KMS-11 (cell line): ENCODE results near the gene PTP4A1.
A peak's percentile ranks its signal among the peaks of the same experiment; 100 is the strongest.

Experiments
- H2AFZ ChIP-seq: fragments of 200-600 bp; sonication (generic); 2 replicates; pipeline ENCODE4 v1.6.1; 2016; ENCODE audit warnings: antibody characterized with exemption, mixed run types, low read depth
- H3K27ac ChIP-seq: fragments of 200-600 bp; sonication (generic); 2 replicates; pipeline ENCODE4 v1.6.1; 2016; ENCODE audit warnings: mild to moderate bottlenecking, mixed run types
- H3K27me3 ChIP-seq: fragments of 200-600 bp; sonication (generic); 2 replicates; pipeline ENCODE4 v1.6.1; 2017; ENCODE audit warnings: mild to moderate bottlenecking, low read depth, mixed run types, moderate library complexity; ENCODE audit not compliant: insufficient read depth
- H3K36me3 ChIP-seq: fragments of 200-600 bp; sonication (generic); 2 replicates; pipeline ENCODE4 v1.6.1; 2017; ENCODE audit warnings: mild to moderate bottlenecking, mixed run types; ENCODE audit not compliant: insufficient read depth
- H3K4me1 ChIP-seq: fragments of 200-600 bp; sonication (generic); 2 replicates; pipeline ENCODE4 v1.6.1; 2016; ENCODE audit warnings: mild to moderate bottlenecking, low read depth, mixed run types; ENCODE audit not compliant: poor library complexity, severe bottlenecking
- H3K4me2 ChIP-seq: fragments of 200-600 bp; sonication (generic); 2 replicates; pipeline ENCODE4 v1.7.0; 2016; ENCODE audit warnings: mild to moderate bottlenecking, mixed run types
- H3K4me3 ChIP-seq: fragments of 200-600 bp; sonication (generic); IDR thresholded peaks from 2 replicates; pipeline ENCODE4 v1.6.1; 2017; ENCODE audit warnings: low read depth, low read length, mixed read lengths; ENCODE audit not compliant: insufficient read depth
- H3K79me2 ChIP-seq: fragments of 200-600 bp; sonication (generic); 2 replicates; pipeline ENCODE4 v1.6.1; 2016; ENCODE audit warnings: low read depth, mixed run types; ENCODE audit not compliant: insufficient read depth
- H3K9ac ChIP-seq: fragments of 200-600 bp; sonication (generic); 2 replicates; pipeline ENCODE4 v1.6.1; 2016; ENCODE audit warnings: mild to moderate bottlenecking, mixed run types
- H4K20me1 ChIP-seq: fragments of 200-600 bp; sonication (generic); 2 replicates; pipeline ENCODE4 v1.6.1; 2016; ENCODE audit warnings: mild to moderate bottlenecking, mixed run types; ENCODE audit not compliant: insufficient read depth
- TF ChIP-seq, protein P1 (sequence below): fragments of 200-600 bp; sonication (generic); conservative IDR thresholded peaks from 2 replicates; pipeline ENCODE4 v1.6.1; 2017; ENCODE audit warnings: low read depth, mild to moderate bottlenecking, antibody characterized with exemption, low read length, moderate library complexity, mixed read lengths

Gene PTP4A1

DNA sequence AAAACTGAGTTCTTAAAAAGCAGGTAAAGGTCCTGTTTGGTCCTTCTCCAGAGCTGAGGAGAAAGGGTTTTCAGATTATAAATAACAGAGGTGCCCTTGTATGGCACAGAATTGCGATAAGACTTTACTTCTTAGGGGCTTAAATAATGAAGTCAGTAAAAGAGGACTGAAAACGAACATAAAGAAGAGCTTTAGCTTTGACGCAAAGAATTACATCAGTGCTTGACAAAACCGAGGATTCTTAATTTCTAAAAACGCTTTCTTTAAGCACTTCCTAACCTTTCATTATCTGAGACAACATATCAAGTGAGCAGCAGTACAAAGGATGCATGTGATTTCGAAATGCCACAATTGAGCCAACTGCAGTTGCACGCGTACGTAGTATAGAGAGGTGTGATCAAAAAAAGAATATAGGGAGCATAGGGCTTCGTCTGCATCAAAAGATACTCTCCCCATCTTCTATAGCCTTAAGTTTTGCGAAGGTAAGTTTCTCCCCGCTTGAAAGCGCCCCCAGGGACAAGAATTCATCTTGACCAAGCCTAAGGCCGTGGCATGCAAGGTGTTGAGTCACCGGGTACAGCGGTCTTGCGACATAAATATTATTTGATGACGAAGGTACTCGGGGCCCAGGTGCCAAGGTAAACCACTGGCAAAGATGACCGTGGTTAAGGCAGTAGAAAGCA is 778 bp upstream of the PTP4A1 start:
- Histone ChIP-seq H3K4me3 (no peak overlapping the region), H2AFZ (peak overlapping the region; percentile 90), H3K36me3 (peaks cover 3% of the 10 kb centered on the region), H3K79me2 (peaks cover 41% of the 10 kb centered on the region), H3K4me1 (peaks cover 23% of the 10 kb centered on the region), H3K27ac (peak overlapping the region; percentile 89), H4K20me1 (peaks cover 23% of the 10 kb centered on the region), H3K4me2 (peak overlapping the region; percentile 62), H3K9ac (peak overlapping the region; percentile 94), H3K27me3 (no peaks in the 10 kb centered on the region)
- TF ChIP-seq, protein P1, sequence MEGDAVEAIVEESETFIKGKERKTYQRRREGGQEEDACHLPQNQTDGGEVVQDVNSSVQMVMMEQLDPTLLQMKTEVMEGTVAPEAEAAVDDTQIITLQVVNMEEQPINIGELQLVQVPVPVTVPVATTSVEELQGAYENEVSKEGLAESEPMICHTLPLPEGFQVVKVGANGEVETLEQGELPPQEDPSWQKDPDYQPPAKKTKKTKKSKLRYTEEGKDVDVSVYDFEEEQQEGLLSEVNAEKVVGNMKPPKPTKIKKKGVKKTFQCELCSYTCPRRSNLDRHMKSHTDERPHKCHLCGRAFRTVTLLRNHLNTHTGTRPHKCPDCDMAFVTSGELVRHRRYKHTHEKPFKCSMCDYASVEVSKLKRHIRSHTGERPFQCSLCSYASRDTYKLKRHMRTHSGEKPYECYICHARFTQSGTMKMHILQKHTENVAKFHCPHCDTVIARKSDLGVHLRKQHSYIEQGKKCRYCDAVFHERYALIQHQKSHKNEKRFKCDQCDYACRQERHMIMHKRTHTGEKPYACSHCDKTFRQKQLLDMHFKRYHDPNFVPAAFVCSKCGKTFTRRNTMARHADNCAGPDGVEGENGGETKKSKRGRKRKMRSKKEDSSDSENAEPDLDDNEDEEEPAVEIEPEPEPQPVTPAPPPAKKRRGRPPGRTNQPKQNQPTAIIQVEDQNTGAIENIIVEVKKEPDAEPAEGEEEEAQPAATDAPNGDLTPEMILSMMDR, result no peak

DNA sequence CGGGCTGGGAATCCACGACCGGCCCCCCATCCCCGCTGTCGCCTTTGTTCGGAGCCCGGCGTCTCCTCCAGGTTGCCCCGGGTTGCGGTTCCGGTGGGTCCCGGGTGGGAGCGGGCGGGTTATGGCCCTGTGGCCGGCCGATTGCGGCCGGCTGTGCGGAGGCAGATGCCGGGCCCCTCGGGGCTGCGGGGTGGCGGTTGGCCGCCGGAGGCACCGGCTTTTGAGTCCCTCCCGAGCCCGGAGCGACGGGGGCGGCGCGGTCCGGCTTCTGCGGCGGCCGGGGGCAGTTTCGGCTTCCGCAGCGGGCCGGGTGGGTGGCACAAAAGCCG is 431 bp downstream of the PTP4A1 start:
- H3K27ac ChIP-seq, result peak overlapping the region; percentile 89
- H3K36me3 ChIP-seq, result peaks cover 12% of the 10 kb centered on the region
- H3K79me2 ChIP-seq, result peaks cover 51% of the 10 kb centered on the region
- H2AFZ ChIP-seq, result peak overlapping the region; percentile 27; the same call in 1 of the 2 replicates
- H3K27me3 ChIP-seq, result no peaks in the 10 kb centered on the region
- TF ChIP-seq, protein P1, result no peak
- peaks cover 31% of the 10 kb centered on the region for H4K20me1 ChIP-seq
- peaks cover 23% of the 10 kb centered on the region for H3K4me1 ChIP-seq
- peak overlapping the region; percentile 94 for H3K9ac ChIP-seq
- H3K4me3 ChIP-seq, result no peak overlapping the region
- H3K4me2 ChIP-seq, result peak overlapping the region; percentile 93; the same call in 1 of the 2 replicates

DNA sequence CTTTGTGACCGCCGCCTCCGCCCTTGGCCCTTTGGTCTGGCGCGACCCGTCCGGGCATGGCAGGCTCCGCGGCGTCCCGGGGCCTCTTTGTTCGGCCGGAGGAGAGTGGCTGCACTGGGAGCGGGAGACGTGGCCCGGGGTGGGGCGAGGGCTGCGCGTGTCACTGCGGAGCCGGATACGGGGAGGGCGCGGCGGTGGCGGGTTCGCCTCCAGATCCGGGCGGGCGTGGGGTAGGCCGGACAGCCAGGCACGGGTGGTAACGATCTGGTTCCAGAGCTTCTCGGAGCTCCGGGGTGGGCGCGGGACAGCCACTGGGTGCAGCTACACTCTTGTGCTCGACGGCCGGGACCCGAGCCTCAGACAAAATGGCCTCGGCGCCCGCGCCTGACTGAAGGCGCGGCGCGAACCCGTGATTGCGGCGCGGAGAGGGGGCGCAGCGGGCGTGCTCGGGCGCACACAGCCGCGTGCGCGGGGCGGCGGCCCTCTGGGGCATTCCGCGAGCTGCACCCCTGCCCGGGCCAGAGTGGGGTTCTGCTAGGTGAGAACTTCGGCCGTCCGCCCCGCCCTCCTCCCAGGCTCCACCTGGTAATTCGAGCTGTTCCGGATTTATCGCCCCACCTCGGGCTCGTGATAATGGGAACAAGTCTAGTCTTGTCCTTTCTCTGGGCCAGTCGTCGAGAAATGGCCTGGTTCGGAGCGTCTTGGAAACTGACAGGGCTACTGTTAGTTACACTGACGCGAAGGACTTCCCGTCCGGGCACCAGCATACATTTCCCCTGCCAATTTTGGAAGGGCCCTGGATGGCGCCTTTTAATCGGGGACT is 1.0 kb downstream of the PTP4A1 start:
- Histone ChIP-seq H3K36me3 (peaks cover 17% of the 10 kb centered on the region), H3K79me2 (peaks cover 51% of the 10 kb centered on the region), H3K4me2 (peak overlapping the region; percentile 93), H3K4me1 (peaks cover 23% of the 10 kb centered on the region), H3K4me3 (peak overlapping the region; percentile 21), H4K20me1 (peaks cover 31% of the 10 kb centered on the region), H3K27me3 (no peaks in the 10 kb centered on the region), H3K9ac (peak overlapping the region; percentile 94), H3K27ac (peak overlapping the region; percentile 89), H2AFZ (peak overlapping the region; percentile 27; the same call in 1 of the 2 replicates)
- TF ChIP-seq, protein P1, result no peak

DNA sequence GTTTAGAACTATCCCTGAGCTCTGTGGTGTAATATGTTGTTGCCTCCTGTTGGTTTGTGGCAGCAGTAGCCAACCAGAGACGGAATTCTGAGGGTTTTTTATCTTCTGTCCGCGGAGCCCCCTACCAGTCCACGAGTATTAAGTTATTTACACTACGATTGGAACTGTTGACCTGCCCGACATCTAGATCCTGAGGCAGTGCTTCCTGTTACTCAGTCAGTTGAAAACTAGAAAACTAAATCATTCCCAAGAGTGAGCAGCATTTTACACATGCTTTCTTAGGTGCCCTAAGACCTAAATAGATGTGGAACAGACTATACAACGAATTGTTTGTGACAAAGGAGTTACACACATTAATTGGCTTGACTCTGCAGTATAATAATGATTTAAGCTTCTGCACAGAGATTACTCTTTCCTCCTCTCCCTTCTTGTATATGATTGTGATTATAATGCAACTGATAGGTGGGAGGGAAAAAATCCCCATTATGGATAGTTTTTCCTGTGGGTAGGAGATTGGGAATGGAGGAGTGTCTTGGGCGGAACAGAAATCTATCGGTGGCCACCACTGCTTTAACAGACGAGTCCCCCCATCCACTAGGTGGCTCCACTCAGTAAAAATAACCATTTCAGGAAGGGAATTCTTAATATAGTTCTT is 1.7 kb downstream of the PTP4A1 start:
- Histone ChIP-seq H3K4me2 (peak overlapping the region; percentile 93), H3K27me3 (no peaks in the 10 kb centered on the region), H3K4me3 (peak overlapping the region; percentile 21), H3K36me3 (peaks cover 24% of the 10 kb centered on the region), H3K27ac (peak overlapping the region; percentile 89), H2AFZ (peak overlapping the region; percentile 27; the same call in 1 of the 2 replicates), H3K9ac (peak overlapping the region; percentile 94), H3K79me2 (peaks cover 51% of the 10 kb centered on the region), H3K4me1 (peaks cover 23% of the 10 kb centered on the region), H4K20me1 (peaks cover 31% of the 10 kb centered on the region)
- TF ChIP-seq, protein P1, result peak; percentile 85
